ENCODE data around the gene BTG1.
A peak's percentile ranks its signal among the peaks of the same experiment; 100 is the strongest.

Gene BTG1

GRCh38 chr12:92145731-92146496, at the start of gene BTG1:
Gene BTG1 (minus strand): TSS chr12:92145846. CDS start chr12:92145535, 311 bp downstream.
- TF ChIP-seq CTCF (IDR thresholded peaks at IDR 0.05; ENCODE audit: low read depth, low read length) = no peak
- peak; percentile 100 for DNase-seq (ENCODE audit: low read depth in 2 of 2)
- H3K4me3 ChIP-seq (replicated peaks in 1 of 2; ENCODE audit: low read depth in 2 of 2, low read length in 2 of 2) = peak within 1 kb of the TSS; percentile 94 to 98

- H3K4me3 ChIP-seq (replicated peaks in 1 of 2; ENCODE audit: low read depth in 2 of 2, low read length in 2 of 2) = no peak overlapping the region
- no peak for DNase-seq (ENCODE audit: low read depth in 2 of 2)
- TF ChIP-seq CTCF (IDR thresholded peaks at IDR 0.05; ENCODE audit: low read depth, low read length) = no peak
Measured at GRCh38 chr12:92194561-92194960, 48.9 kb upstream of the BTG1 start.

GRCh38 chr12:92193846-92194245, 48.2 kb upstream of the BTG1 start:
- no peak overlapping the region for H3K4me3 ChIP-seq (replicated peaks in 1 of 2; ENCODE audit: low read depth in 2 of 2, low read length in 2 of 2)
- DNase-seq (ENCODE audit: low read depth in 2 of 2) = no peak
- no peak for TF ChIP-seq CTCF (IDR thresholded peaks at IDR 0.05; ENCODE audit: low read depth, low read length)

- DNase-seq (ENCODE audit: low read depth in 2 of 2) = no peak
- no peak overlapping the region for H3K4me3 ChIP-seq (replicated peaks in 1 of 2; ENCODE audit: low read depth in 2 of 2, low read length in 2 of 2)
- no peak for TF ChIP-seq CTCF (IDR thresholded peaks at IDR 0.05; ENCODE audit: low read depth, low read length)
Measured at GRCh38 chr12:92193063-92193462, 47.4 kb upstream of the BTG1 start.

- H3K4me3 ChIP-seq (replicated peaks in 1 of 2; ENCODE audit: low read depth in 2 of 2, low read length in 2 of 2) = no peak overlapping the region
- TF ChIP-seq CTCF (IDR thresholded peaks at IDR 0.05; ENCODE audit: low read depth, low read length) = no peak
- DNase-seq (ENCODE audit: low read depth in 2 of 2) = no peak
Measured at GRCh38 chr12:92192360-92192759, 46.7 kb upstream of the BTG1 start.

- TF ChIP-seq CTCF (IDR thresholded peaks at IDR 0.05; ENCODE audit: low read depth, low read length) = no peak
- no peak overlapping the region for H3K4me3 ChIP-seq (replicated peaks in 1 of 2; ENCODE audit: low read depth in 2 of 2, low read length in 2 of 2)
- peak; percentile 8 to 32 for DNase-seq (ENCODE audit: low read depth in 2 of 2)
Measured at GRCh38 chr12:92191061-92191460, 45.4 kb upstream of the BTG1 start.
